GM12892 (cell line): ENCODE measurements around the gene PCDH15.

Experiments used
- POLR2A ChIP-seq: IDR thresholded peaks from 2 replicates; pipeline ENCODE4 v1.6.1; 2011; ENCODE audit warnings: low read depth, low read length, control low read depth
- POLR2AphosphoS5 ChIP-seq: IDR thresholded peaks from 2 replicates; pipeline ENCODE4 v1.6.1; 2011; ENCODE audit warnings: low read depth, low read length, control low read depth
- TAF1 ChIP-seq: IDR thresholded peaks from 2 replicates; pipeline ENCODE4 v1.6.1; 2011; ENCODE audit warnings: low read depth, mild to moderate bottlenecking, control low read depth, low read length, borderline replicate concordance

- TF ChIP-seq TAF1 = no peak
- no peak for TF ChIP-seq POLR2AphosphoS5
- no peak for TF ChIP-seq POLR2A
Measured at GRCh38 chr10:54614072-54614471, 187.0 kb downstream of the PCDH15 start.
